ENCODE measurements around the gene SEMA6B.
A peak's percentile ranks its signal among the peaks of the same experiment; 100 is the strongest.

Gene SEMA6B

DNA sequence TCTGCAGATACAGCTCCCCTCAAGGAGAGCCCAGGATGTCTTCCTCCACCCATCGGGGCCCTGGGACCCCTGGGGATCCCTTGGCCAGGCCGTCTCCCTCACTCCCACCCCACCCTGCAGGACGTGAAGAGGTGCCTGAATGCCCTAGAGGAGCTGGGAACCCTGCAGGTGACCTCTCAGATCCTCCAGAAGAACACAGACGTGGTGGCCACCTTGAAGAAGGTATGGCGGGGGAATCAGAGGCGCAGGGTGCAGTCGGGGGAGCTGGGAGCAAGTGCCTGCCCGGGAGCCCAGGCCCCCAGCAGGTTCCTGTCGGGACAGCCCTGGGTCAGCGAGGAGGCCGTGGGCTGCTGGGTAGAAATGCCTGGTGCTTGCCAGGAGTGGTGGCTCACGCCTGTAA, 60.8 kb downstream of the SEMA6B start:
- Histone ChIP-seq H3K36me3 (peaks cover 66% of the 10 kb centered on the region), H3K4me3 (ENCODE audit: low read depth, low read length) (no peak overlapping the region), H3K27ac (no peak overlapping the region), H3K27me3 (ENCODE audit: insufficient read depth, low read depth, severe bottlenecking) (no peaks in the 10 kb centered on the region), H3K9me3 (ENCODE audit: severe bottlenecking) (no peaks in the 10 kb centered on the region)
- TF ChIP-seq, protein P1, sequence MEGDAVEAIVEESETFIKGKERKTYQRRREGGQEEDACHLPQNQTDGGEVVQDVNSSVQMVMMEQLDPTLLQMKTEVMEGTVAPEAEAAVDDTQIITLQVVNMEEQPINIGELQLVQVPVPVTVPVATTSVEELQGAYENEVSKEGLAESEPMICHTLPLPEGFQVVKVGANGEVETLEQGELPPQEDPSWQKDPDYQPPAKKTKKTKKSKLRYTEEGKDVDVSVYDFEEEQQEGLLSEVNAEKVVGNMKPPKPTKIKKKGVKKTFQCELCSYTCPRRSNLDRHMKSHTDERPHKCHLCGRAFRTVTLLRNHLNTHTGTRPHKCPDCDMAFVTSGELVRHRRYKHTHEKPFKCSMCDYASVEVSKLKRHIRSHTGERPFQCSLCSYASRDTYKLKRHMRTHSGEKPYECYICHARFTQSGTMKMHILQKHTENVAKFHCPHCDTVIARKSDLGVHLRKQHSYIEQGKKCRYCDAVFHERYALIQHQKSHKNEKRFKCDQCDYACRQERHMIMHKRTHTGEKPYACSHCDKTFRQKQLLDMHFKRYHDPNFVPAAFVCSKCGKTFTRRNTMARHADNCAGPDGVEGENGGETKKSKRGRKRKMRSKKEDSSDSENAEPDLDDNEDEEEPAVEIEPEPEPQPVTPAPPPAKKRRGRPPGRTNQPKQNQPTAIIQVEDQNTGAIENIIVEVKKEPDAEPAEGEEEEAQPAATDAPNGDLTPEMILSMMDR (IDR thresholded peaks at IDR 0.05; ENCODE audit: low read depth, low read length) = no peak
- no peak for DNase-seq

DNA sequence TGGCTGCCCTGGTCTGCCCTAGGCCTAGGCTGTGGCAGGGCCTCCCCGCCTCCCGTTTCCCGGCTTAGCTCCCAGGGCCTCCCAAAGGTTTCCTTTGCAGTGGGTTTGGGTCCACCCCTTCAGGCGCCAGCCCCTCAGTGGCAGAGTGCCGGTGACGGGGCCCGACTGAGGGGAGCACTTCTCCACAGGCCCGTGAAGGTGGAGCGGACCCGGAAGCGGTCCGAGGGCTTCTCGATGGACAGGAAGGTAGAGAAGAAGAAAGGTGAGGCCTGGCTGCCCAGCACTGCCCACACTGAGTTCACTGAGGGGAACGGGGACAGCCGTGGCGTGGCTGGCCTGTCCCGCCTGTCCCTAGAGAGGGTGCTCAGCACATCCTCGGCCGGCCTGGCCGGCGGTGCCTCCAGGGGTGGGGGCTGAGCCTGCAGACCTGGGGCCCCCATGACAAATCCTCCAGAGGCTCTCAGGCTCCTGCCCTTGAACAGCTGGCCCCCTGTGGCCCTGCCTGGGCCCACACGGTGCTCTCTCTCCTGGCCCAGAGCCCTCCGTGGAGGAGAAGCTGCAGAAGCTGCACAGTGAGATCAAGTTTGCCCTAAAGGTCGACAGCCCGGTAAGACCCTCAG, 61.6 kb downstream of the SEMA6B start:
- no peak for DNase-seq
- Histone ChIP-seq H3K27me3 (ENCODE audit: insufficient read depth, low read depth, severe bottlenecking) (no peaks in the 10 kb centered on the region), H3K4me3 (ENCODE audit: low read depth, low read length) (no peak overlapping the region), H3K9me3 (ENCODE audit: severe bottlenecking) (no peaks in the 10 kb centered on the region), H3K36me3 (peaks cover 68% of the 10 kb centered on the region), H3K27ac (no peak overlapping the region)
- TF ChIP-seq, protein P1 (IDR thresholded peaks at IDR 0.05; ENCODE audit: low read depth, low read length) = no peak

DNA sequence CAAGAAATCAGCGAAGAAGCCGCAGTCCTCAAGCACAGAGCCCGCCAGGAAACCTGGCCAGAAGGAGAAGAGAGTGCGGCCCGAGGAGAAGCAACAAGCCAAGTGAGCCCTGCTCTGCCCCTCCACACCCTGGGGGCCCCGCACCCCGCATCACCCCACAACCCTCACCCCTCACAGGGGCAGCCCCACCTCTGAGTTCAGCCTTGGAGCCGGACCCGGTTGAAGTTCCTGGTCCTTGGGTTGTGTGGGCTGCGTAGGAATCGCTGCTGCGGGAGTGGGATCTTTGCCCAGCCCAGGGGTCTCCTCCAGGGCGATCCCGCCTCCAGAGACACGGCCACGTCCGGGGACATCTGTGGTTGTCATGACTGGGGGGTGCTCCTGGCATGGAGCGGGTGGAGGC, 63.2 kb downstream of the SEMA6B start:
- TF ChIP-seq, protein P1 (IDR thresholded peaks at IDR 0.05; ENCODE audit: low read depth, low read length) = no peak
- no peaks in the 10 kb centered on the region for H3K27me3 ChIP-seq (ENCODE audit: insufficient read depth, low read depth, severe bottlenecking)
- peaks cover 68% of the 10 kb centered on the region for H3K36me3 ChIP-seq
- no peak overlapping the region for H3K4me3 ChIP-seq (ENCODE audit: low read depth, low read length)
- H3K9me3 ChIP-seq (ENCODE audit: severe bottlenecking) = no peaks in the 10 kb centered on the region
- no peak overlapping the region for H3K27ac ChIP-seq
- no peak for DNase-seq

DNA sequence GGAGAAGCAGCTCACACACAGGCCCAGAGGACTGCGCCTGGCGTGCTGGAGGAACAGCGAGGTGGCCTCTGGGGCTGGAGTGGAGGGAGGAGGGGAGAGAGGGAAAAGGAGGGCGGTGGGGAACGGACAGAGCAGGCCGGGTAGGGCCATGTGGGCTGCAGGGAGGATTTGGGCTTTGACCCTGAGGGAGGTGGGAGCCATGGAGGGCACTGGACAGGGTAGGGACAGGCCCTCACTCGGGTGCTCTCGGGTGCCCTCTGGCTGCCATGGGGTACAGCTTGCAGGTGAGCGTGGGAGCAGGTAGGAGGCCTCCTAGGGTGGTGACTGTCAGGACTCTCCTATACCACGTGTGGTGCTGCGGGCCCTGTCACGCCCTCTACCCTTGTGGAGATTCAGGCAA, 64.0 kb downstream of the SEMA6B start:
- DNase-seq = peak; percentile 50
- Histone ChIP-seq H3K36me3 (peaks cover 61% of the 10 kb centered on the region), H3K4me3 (ENCODE audit: low read depth, low read length) (no peak overlapping the region), H3K27ac (no peak overlapping the region), H3K27me3 (ENCODE audit: insufficient read depth, low read depth, severe bottlenecking) (no peaks in the 10 kb centered on the region), H3K9me3 (ENCODE audit: severe bottlenecking) (no peaks in the 10 kb centered on the region)
- TF ChIP-seq, protein P1 (IDR thresholded peaks at IDR 0.05; ENCODE audit: low read depth, low read length) = peak; percentile 61

DNA sequence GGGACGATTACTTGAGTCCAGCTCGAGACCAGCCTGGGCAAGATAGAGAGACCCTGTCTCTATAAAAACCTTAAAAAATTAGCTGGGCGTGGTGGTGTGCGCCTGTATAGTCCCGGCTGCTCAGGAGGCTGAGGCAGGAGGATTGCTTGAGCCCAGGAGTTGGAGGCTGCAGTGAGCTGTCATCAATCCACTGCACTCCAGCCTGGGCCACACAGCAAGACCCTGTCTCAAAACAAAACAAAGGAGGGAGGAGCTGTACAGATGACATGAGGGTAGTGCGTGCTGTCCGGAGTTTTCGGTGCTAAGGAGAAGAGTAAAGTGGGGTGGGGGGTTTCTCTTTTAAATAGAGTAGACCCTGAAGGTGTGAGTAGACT, 64.8 kb downstream of the SEMA6B start:
- H3K27ac ChIP-seq = no peak overlapping the region
- no peaks in the 10 kb centered on the region for H3K9me3 ChIP-seq (ENCODE audit: severe bottlenecking)
- peaks cover 66% of the 10 kb centered on the region for H3K36me3 ChIP-seq
- TF ChIP-seq, protein P1 (IDR thresholded peaks at IDR 0.05; ENCODE audit: low read depth, low read length) = no peak
- H3K27me3 ChIP-seq (ENCODE audit: insufficient read depth, low read depth, severe bottlenecking) = no peaks in the 10 kb centered on the region
- H3K4me3 ChIP-seq (ENCODE audit: low read depth, low read length) = no peak overlapping the region
- no peak for DNase-seq
